ENCODE data around the gene SLC30A7. TPM values are rescaled to one million over a fixed set of nuclear protein-coding genes. Genes with fewer than 3 reads are reported as not detected.
"Not testable (repeated sequence)": the region's sequence is repeated elsewhere in the genome, so short reads cannot be mapped to it uniquely, and the experiment has no call there.

Gene SLC30A7
- total RNA-seq, 2 experiments from 2014 or later: 40.0 to 43.4 TPM

- POLR2A ChIA-PET: interaction anchor here (1.2 to 1.8 kb wide), 2 partner anchors 13 to 349 kb away, joined by 3 to 5 read pairs; no protein-coding TSS in a partner anchor
- Mint-ChIP-seq H3K27ac (peak overlapping the region; percentile 92), H3K36me3 (peaks cover 83% of the 10 kb centered on the region), H3K4me1 (ENCODE audit: low read depth) (peaks cover 35% of the 10 kb centered on the region), H3K4me3 (peak overlapping the region; percentile 16), H3K9me3 (peaks cover 37% of the 10 kb centered on the region), H3K27me3 (peaks cover 3% of the 10 kb centered on the region)
- intact Hi-C loops (cut with micrococcal nuclease): loop anchor here (1.0 to 5.0 kb wide), 3 partner anchors 14 to 236 kb away; no protein-coding TSS in a partner anchor
- DNase-seq: no peak
- CTCF ChIA-PET: interaction anchor here (1.5 to 2.0 kb wide), 4 partner anchors 345 to 368 kb away, joined by 4 to 7 read pairs (median 6); no protein-coding TSS in a partner anchor
Observed at GRCh38 chr1:100941580-100942216, 45.8 kb downstream of the SLC30A7 start.

- Mint-ChIP-seq H3K27me3 (peaks cover 3% of the 10 kb centered on the region), H3K9me3 (peaks cover 41% of the 10 kb centered on the region), H3K4me1 (ENCODE audit: low read depth) (peaks cover 40% of the 10 kb centered on the region), H3K4me3 (no peak overlapping the region), H3K36me3 (peaks cover 86% of the 10 kb centered on the region), H3K27ac (peak overlapping the region; percentile 42)
- ChIA-PET POLR2A (interaction anchor here (1.8 kb wide), 1 partner anchor 13 kb away, joined by 3 read pairs; no protein-coding TSS in a partner anchor), CTCF (interaction anchor here (0.6 to 1.1 kb wide), 2 partner anchors 16 to 296 kb away, joined by 3 to 4 read pairs; no protein-coding TSS in a partner anchor)
- DNase-seq: no peak
- intact Hi-C loops (cut with micrococcal nuclease): loop anchor here (1.0 to 5.0 kb wide), 3 partner anchors 13 to 235 kb away; no protein-coding TSS in a partner anchor
Observed at GRCh38 chr1:100942304-100943046, 46.6 kb downstream of the SLC30A7 start.

GRCh38 chr1:100943533-100943932, 47.6 kb downstream of the SLC30A7 start:
- H3K27ac Mint-ChIP-seq: peak overlapping the region; percentile 4
- DNase-seq: no peak
- H3K4me3 Mint-ChIP-seq: no peak overlapping the region

GRCh38 chr1:100946064-100946463, 50.2 kb downstream of the SLC30A7 start:
- H3K27ac Mint-ChIP-seq; intact Hi-C loops (cut with micrococcal nuclease); H3K4me3 Mint-ChIP-seq; DNase-seq; H3K27me3 Mint-ChIP-seq; POLR2A ChIA-PET; CTCF ChIA-PET: not testable (repeated sequence)
- Mint-ChIP-seq H3K9me3 (peaks cover 58% of the 10 kb centered on the region), H3K36me3 (peaks cover 92% of the 10 kb centered on the region), H3K4me1 (ENCODE audit: low read depth) (peaks cover 60% of the 10 kb centered on the region)

More at GRCh38 chr1:100943533-100943932, 47.6 kb downstream of the SLC30A7 start:
- peaks cover 45% of the 10 kb centered on the region for H3K4me1 Mint-ChIP-seq (ENCODE audit: low read depth)
- ChIA-PET POLR2A (no interaction called here), CTCF (interaction anchor here (1.1 kb wide), 1 partner anchor 295 kb away, joined by 4 read pairs; no protein-coding TSS in a partner anchor)
- intact Hi-C loops (cut with micrococcal nuclease): loop anchor here (5.0 kb wide), 2 partner anchors 179 to 234 kb away; no protein-coding TSS in a partner anchor
- peaks cover 86% of the 10 kb centered on the region for H3K36me3 Mint-ChIP-seq
- H3K27me3 Mint-ChIP-seq: peaks cover 3% of the 10 kb centered on the region
- peaks cover 46% of the 10 kb centered on the region for H3K9me3 Mint-ChIP-seq

- H3K36me3 Mint-ChIP-seq: peaks cover 92% of the 10 kb centered on the region
- intact Hi-C loops (cut with micrococcal nuclease); DNase-seq; POLR2A ChIA-PET; H3K27me3 Mint-ChIP-seq; H3K27ac Mint-ChIP-seq; H3K4me3 Mint-ChIP-seq; CTCF ChIA-PET: not testable (repeated sequence)
- H3K4me1 Mint-ChIP-seq (ENCODE audit: low read depth): peaks cover 53% of the 10 kb centered on the region
- peaks cover 69% of the 10 kb centered on the region for H3K9me3 Mint-ChIP-seq
Observed at GRCh38 chr1:100947816-100948215, 51.9 kb downstream of the SLC30A7 start.

GRCh38 chr1:100948721-100949405, 53.0 kb downstream of the SLC30A7 start:
- H3K4me3 Mint-ChIP-seq; intact Hi-C loops (cut with micrococcal nuclease); POLR2A ChIA-PET; H3K27me3 Mint-ChIP-seq; DNase-seq: not testable (repeated sequence)
- peaks cover 56% of the 10 kb centered on the region for H3K4me1 Mint-ChIP-seq (ENCODE audit: low read depth)
- H3K27ac Mint-ChIP-seq: peak overlapping the region; percentile 78
- H3K9me3 Mint-ChIP-seq: peaks cover 75% of the 10 kb centered on the region
- H3K36me3 Mint-ChIP-seq: peaks cover 93% of the 10 kb centered on the region
- CTCF ChIA-PET: interaction anchor here (0.6 to 1.5 kb wide), 2 partner anchors 84 to 361 kb away, joined by 3 to 4 read pairs; no protein-coding TSS in a partner anchor

- H3K27ac Mint-ChIP-seq: peak overlapping the region; percentile 78
- intact Hi-C loops (cut with micrococcal nuclease); H3K27me3 Mint-ChIP-seq; POLR2A ChIA-PET; H3K4me3 Mint-ChIP-seq: not testable (repeated sequence)
- CTCF ChIA-PET: interaction anchor here (1.5 kb wide), 1 partner anchor 360 kb away, joined by 4 read pairs; no protein-coding TSS in a partner anchor
- H3K4me1 Mint-ChIP-seq (ENCODE audit: low read depth): peaks cover 60% of the 10 kb centered on the region
- H3K36me3 Mint-ChIP-seq: peaks cover 93% of the 10 kb centered on the region
- DNase-seq: peak; percentile 77
- peaks cover 74% of the 10 kb centered on the region for H3K9me3 Mint-ChIP-seq
Observed at GRCh38 chr1:100949515-100950158, 53.7 kb downstream of the SLC30A7 start.

GRCh38 chr1:100950337-100950736, 54.4 kb downstream of the SLC30A7 start:
- Mint-ChIP-seq H3K36me3 (peaks cover 88% of the 10 kb centered on the region), H3K4me1 (ENCODE audit: low read depth) (peaks cover 61% of the 10 kb centered on the region), H3K27ac (no peak overlapping the region), H3K9me3 (peaks cover 69% of the 10 kb centered on the region), H3K27me3 (no peaks in the 10 kb centered on the region), H3K4me3 (no peak overlapping the region)
- ChIA-PET CTCF (interaction anchor here (0.7 kb wide), 1 partner anchor 14 kb away, joined by 3 read pairs; no protein-coding TSS in a partner anchor), POLR2A (no interaction called here)
- no peak for DNase-seq
- intact Hi-C loops (cut with micrococcal nuclease): no loop called here

- Mint-ChIP-seq H3K27me3 (no peaks in the 10 kb centered on the region), H3K4me3 (no peak overlapping the region), H3K4me1 (ENCODE audit: low read depth) (peaks cover 63% of the 10 kb centered on the region), H3K27ac (peak overlapping the region; percentile 44), H3K36me3 (peaks cover 85% of the 10 kb centered on the region), H3K9me3 (peaks cover 64% of the 10 kb centered on the region)
- intact Hi-C loops (cut with micrococcal nuclease): no loop called here
- ChIA-PET CTCF (interaction anchor here (0.7 kb wide), 1 partner anchor 14 kb away, joined by 3 read pairs; no protein-coding TSS in a partner anchor), POLR2A (no interaction called here)
- DNase-seq: no peak
Observed at GRCh38 chr1:100950781-100951180, 54.9 kb downstream of the SLC30A7 start.

GRCh38 chr1:100952104-100952745, 56.3 kb downstream of the SLC30A7 start:
- ChIA-PET CTCF (interaction anchor here (1.1 kb wide), 1 partner anchor 336 kb away, joined by 4 read pairs; no protein-coding TSS in a partner anchor), POLR2A (no interaction called here)
- DNase-seq: no peak
- H3K9me3 Mint-ChIP-seq: peaks cover 50% of the 10 kb centered on the region
- no peaks in the 10 kb centered on the region for H3K27me3 Mint-ChIP-seq
- intact Hi-C loops (cut with micrococcal nuclease): loop anchor here (2.0 kb wide), 2 partner anchors 25 to 55 kb away; no protein-coding TSS in a partner anchor
- peak overlapping the region; percentile 73 for H3K27ac Mint-ChIP-seq
- H3K4me1 Mint-ChIP-seq (ENCODE audit: low read depth): peaks cover 66% of the 10 kb centered on the region
- H3K4me3 Mint-ChIP-seq: no peak overlapping the region
- H3K36me3 Mint-ChIP-seq: peaks cover 73% of the 10 kb centered on the region

GRCh38 chr1:100952970-100953369, 57.1 kb downstream of the SLC30A7 start:
- H3K27me3 Mint-ChIP-seq, H3K4me3 Mint-ChIP-seq, POLR2A ChIA-PET: not testable (repeated sequence)
- DNase-seq: peak; percentile 25
- H3K9me3 Mint-ChIP-seq: peaks cover 42% of the 10 kb centered on the region
- CTCF ChIA-PET: interaction anchor here (1.0 kb wide), 1 partner anchor 13 kb away, joined by 3 read pairs; no protein-coding TSS in a partner anchor
- intact Hi-C loops (cut with micrococcal nuclease): loop anchor here (1.0 to 2.0 kb wide), 3 partner anchors 26 to 338 kb away; no protein-coding TSS in a partner anchor
- peaks cover 68% of the 10 kb centered on the region for H3K36me3 Mint-ChIP-seq
- H3K27ac Mint-ChIP-seq: peak overlapping the region; percentile 73
- peaks cover 59% of the 10 kb centered on the region for H3K4me1 Mint-ChIP-seq (ENCODE audit: low read depth)
